Heart left ventricle (tissue), 16 donors: Measurements from ENCODE around the gene PKN3. TPM values are rescaled to one million over a fixed set of nuclear protein-coding genes. Genes with fewer than 3 reads are reported as not detected.

Experiments used
- ATAC-seq, 4 donors: fragments of 200-7000 bp; cut with Tn5 transposase; one replicate each; pipeline ENCODE4 v1.9.1; 2020 to 2022; ENCODE audit warnings: moderate library complexity in 4 of 4, mild to moderate bottlenecking in 3 of 4, moderate number of reproducible peaks in 1 of 4
- DNase-seq, 5 donors: peaks; one replicate each; pipeline ENCODE4 v3.0.0-alpha.2; 2020
- H3K27ac ChIP-seq, 12 donors: fragments of 200-600 bp; sonication (generic) in 4 of 12; one replicate each; pipeline versions ENCODE4 v1.5.0 to v1.8.0; 2016 to 2022; ENCODE audit warnings: mild to moderate bottlenecking in 2 of 12
- H3K27me3 ChIP-seq, 9 donors: fragments of 200-600 bp; sonication (generic) in 2 of 9; one replicate each; pipeline versions ENCODE4 v1.5.1 to v1.8.0; 2016 to 2022; ENCODE audit warnings: mild to moderate bottlenecking in 3 of 9
- H3K36me3 ChIP-seq, 9 donors: fragments of 200-600 bp; sonication (generic) in 2 of 9; one replicate each; pipeline versions ENCODE4 v1.5.0 to v1.8.0; 2018 to 2022; ENCODE audit warnings: mild to moderate bottlenecking in 2 of 9
- H3K4me1 ChIP-seq, 12 donors: fragments of 200-600 bp; sonication (generic) in 4 of 12; one replicate each; pipeline versions ENCODE4 v1.5.0 to v1.8.0; 2016 to 2022; ENCODE audit warnings: mild to moderate bottlenecking in 3 of 12
- H3K4me3 ChIP-seq, 12 donors: fragments of 200-600 bp; sonication (generic) in 4 of 12; one replicate each; pipeline versions ENCODE4 v1.5.0 to v1.8.0; 2017 to 2022; ENCODE audit warnings: mild to moderate bottlenecking in 9 of 12, moderate library complexity in 4 of 12
- H3K9me3 ChIP-seq, 12 donors: fragments of 200-600 bp; sonication (generic) in 4 of 12; one replicate each; pipeline versions ENCODE4 v1.5.0 to v1.8.0; 2016 to 2022; ENCODE audit warnings: mild to moderate bottlenecking in 1 of 12
- POLR2A ChIP-seq, 2 donors: fragments of 450-650 bp; IDR thresholded peaks; one replicate each; pipeline ENCODE4 v1.6.1; 2017; ENCODE audit warnings: antibody characterized with exemption in 2 of 2, mild to moderate bottlenecking in 2 of 2, moderate library complexity in 2 of 2
- WGBS, 4 donors: extraction: QIAGEN DNeasy Blood & Tissue Kit in 2 of 4; methylation state at CpG; one replicate each; pipeline versions ENCODE4 v1.1.5 to v1.1.7; 2013 to 2018; 5-methylcytosine and 5-hydroxymethylcytosine counted together
- intact Hi-C, 10 donors: fragments of 100-400 bp; cut with DNase I; formaldehyde crosslinking; loops; one replicate each; pipeline versions ENCODE4 v1.11.1 to v1.14.2; 2022
- long read RNA-seq, 3 donors: library from polyadenylated mRNA; unstranded; transcript quantifications; one replicate each; pipeline ENCODE4 v2.0.0, GENCODE V29; 2020 to 2021
- polyA plus RNA-seq, 2 donors: library from polyadenylated mRNA; stranded (reverse); fragments of 200-250 nt; gene quantifications; one replicate each; pipeline ENCODE4 v1.2.3, GENCODE V29; 2013
- total RNA-seq, 9 donors: library from RNA; depleted of rRNA in 2 of 9; stranded (reverse); fragments of >200 nt in 2 of 9; fragmentation: NEBNext Ultra II Directional in 3 of 9; extraction: Animal tissue kit (Norgen Biotek cat#: 25700) in 3 of 9; gene quantifications; one replicate each; pipeline versions ENCODE4 v1.1.0 to v1.2.4, GENCODE V29; 2016 to 2023
- TF ChIP-seq, protein P1 (sequence below), 12 donors: fragments of 200-600 bp; sonication (generic) in 4 of 12; IDR thresholded peaks; one replicate each; pipeline versions ENCODE4 v1.5.0 to v1.8.0; 2018 to 2022; ENCODE audit warnings: antibody characterized with exemption in 12 of 12, mild to moderate bottlenecking in 5 of 12
- donor health status: ischemic (EF 13 %, LVEDD 7.1; RV severe dilation, severe dysfunction).
- donor health status: healthy with polysubstance abuse.
- donor health status: DM: no; HTN: yes; CAD: no.
- donor health status: DM: no; HTN: no; CAD: no.
- donor health status: ischemic (EF 25% LVEDD 6.9; RV normal size, moderate dysfunction).
- donor health status: ischemic (EF 25% LVEDD 5.7; RV mildly dilated, moderate dysfunction).
- donor health status: healthy.
- donor health status: DM: yes; HTN: yes; CAD: no.
- donor health status: ischemic (EF 35%, LVEDD 5.7; RV mildly dilated, moderate dysfunction).
- donor health status: nonischemic (EF 11% LVEDD 7.7; RV severe dilation, severe dysfunction).
- donor health status: DM: yes; HTN: yes; CAD: no.
- donor health status: PGD.
- donor health status: ischemic (EF 29% LVEDD 5.4; RV normal size, mild dysfunction).
- donor health status: nonischemic (EF 23%, LVEDD 6.1; RV moderate dilation, normal function).

The PKN3 gene
- total RNA-seq: 10 to 100 TPM in 1 of 9 donors, 1 to 10 TPM in 8; 3.7 to 16.1 (median 5.9) TPM
- polyA plus RNA-seq: 10 to 100 TPM in 1 of 2 donors, 1 to 10 TPM in 1; 7.3 to 10.5 TPM
- long read RNA-seq, donor 1, partial matches to known transcripts: 1 of 13 reads
- long read RNA-seq, donor 1, other reads (novel, unspliced or antisense): 8 of 13 reads
- long read RNA-seq, donor 2, partial matches to known transcripts: 5 of 17 reads
- long read RNA-seq, donor 2, other reads (novel, unspliced or antisense): 8 of 17 reads
- long read RNA-seq, donor 3, partial matches to known transcripts: 1 of 11 reads
- long read RNA-seq, donor 3, other reads (novel, unspliced or antisense): 7 of 11 reads

DNA sequence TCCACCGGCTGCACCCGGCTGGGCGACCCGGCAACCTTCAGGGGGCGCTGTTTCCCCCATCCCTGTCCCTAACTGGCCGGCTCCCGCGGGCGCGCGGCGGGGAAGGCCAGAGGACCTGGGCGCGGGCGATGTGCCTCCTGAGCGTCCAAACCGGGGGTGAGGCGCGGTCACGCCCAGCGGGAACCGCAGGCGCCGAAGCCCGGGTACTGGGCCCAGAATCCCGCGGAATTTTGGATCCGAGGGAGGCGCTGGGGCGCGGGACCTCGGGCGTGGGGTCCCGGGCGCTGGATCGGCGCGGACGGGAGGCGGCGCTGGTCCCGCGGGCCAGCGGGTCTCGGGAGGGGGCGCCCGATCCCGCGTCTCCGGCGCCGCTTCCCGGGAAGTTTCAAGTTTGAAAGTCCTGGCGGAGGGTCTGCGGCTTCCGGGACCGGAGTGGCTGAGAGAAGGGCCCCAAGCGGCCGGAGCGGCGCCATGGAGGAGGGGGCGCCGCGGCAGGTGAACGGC, at the start of gene PKN3:
TSS of gene PKN3 (plus strand) at position 59 of the 504 bp plus-strand sequence. CDS start at position 472, 413 bp downstream.
- intact Hi-C loops: loop anchor here in 2 of 10 donors (1.0 to 5.0 kb wide), 3 partner anchors 70 to 85 kb away; partner anchors contain the start of genes TBC1D13 (in 2 of the 2) and ZER1 (in 1 of the 2)
- peak within 1 kb of the TSS; percentile 80 to 96 (median 91) for H3K27ac ChIP-seq
- 0 to 1% (median 0%) methylated on average over 21 to 65 of the region's 65 CpGs for WGBS, 4 donors
- peaks cover 0 to 28% (median 6%) of the 10 kb centered on the region in 12 donors for H3K4me1 ChIP-seq
- ATAC-seq: peak; percentile 43 to 85 (median 74)
- TF ChIP-seq, protein P1, sequence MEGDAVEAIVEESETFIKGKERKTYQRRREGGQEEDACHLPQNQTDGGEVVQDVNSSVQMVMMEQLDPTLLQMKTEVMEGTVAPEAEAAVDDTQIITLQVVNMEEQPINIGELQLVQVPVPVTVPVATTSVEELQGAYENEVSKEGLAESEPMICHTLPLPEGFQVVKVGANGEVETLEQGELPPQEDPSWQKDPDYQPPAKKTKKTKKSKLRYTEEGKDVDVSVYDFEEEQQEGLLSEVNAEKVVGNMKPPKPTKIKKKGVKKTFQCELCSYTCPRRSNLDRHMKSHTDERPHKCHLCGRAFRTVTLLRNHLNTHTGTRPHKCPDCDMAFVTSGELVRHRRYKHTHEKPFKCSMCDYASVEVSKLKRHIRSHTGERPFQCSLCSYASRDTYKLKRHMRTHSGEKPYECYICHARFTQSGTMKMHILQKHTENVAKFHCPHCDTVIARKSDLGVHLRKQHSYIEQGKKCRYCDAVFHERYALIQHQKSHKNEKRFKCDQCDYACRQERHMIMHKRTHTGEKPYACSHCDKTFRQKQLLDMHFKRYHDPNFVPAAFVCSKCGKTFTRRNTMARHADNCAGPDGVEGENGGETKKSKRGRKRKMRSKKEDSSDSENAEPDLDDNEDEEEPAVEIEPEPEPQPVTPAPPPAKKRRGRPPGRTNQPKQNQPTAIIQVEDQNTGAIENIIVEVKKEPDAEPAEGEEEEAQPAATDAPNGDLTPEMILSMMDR (IDR thresholded peaks at IDR 0.05): peak; percentile 82 to 96 (median 90)
- TF ChIP-seq POLR2A (IDR thresholded peaks at IDR 0.05): peak in 1 of 2 donors; percentile 52
- peak within 1 kb of the TSS; percentile 61 to 97 (median 78) for H3K4me3 ChIP-seq
- no peaks in the 10 kb centered on the region for H3K27me3 ChIP-seq
- H3K36me3 ChIP-seq: peaks cover 0 to 5% (median 0%) of the 10 kb centered on the region in 9 donors
- peak; percentile 87 to 94 (median 90) for DNase-seq
- H3K9me3 ChIP-seq: no peaks in the 10 kb centered on the region

DNA sequence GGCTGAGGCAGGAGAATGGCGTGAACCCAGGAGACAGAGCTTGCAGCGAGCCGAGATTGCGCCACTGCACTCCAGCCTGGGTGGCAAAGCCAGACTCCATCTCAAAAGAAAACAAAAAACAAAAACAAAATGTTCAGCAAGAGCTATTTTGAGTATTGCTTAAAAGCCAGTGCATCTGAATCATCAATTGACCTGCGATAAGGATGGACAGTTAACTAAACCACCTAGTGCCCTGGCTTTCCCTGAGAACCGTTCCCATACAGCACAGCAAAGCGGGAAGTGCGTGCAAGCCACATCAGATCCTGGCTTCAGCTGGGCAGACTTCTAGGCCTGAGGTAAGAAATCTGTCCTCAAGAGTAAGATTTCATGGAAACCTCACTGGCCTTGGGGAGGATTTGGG, 48.4 kb upstream of the PKN3 start:
- TF ChIP-seq, protein P1 (IDR thresholded peaks at IDR 0.05): no peak
- TF ChIP-seq POLR2A (IDR thresholded peaks at IDR 0.05): no peak
- 94 to 97% (median 95%) methylated on average over 8 of the region's 8 CpGs for WGBS, 4 donors
- Histone ChIP-seq H3K4me3 (no peak overlapping the region), H3K27ac (no peak overlapping the region), H3K9me3 (no peaks in the 10 kb centered on the region), H3K36me3 (no peaks in the 10 kb centered on the region), H3K27me3 (no peaks in the 10 kb centered on the region), H3K4me1 (peaks cover 0 to 11% (median 6%) of the 10 kb centered on the region in 12 donors)
- no peak for DNase-seq
- intact Hi-C loops: no loop called here
- no peak for ATAC-seq

DNA sequence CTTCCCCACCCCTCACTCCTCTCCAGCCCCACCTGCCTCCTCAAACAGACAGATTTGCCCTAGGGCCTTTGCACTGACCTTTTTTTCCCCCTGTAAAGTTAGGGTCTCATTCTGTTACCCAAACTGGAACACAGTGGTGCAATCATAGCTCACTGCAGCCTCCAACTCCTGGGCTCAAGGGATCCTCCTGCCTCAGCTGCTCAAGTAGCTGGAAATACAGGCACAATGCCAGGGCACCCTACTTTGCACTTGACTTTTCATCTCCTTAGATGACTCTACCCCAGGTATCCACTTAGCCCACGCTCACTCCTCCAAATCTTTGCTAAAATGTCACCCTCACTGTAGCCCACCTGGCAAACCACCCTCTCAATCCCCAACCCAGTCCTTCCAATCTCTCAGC, 47.8 kb upstream of the PKN3 start:
- Histone ChIP-seq H3K4me1 (peaks cover 0 to 11% (median 6%) of the 10 kb centered on the region in 12 donors), H3K27me3 (no peaks in the 10 kb centered on the region), H3K36me3 (no peaks in the 10 kb centered on the region), H3K4me3 (no peak overlapping the region), H3K27ac (no peak overlapping the region), H3K9me3 (no peaks in the 10 kb centered on the region)
- DNase-seq (no peak), ATAC-seq (no peak)
- intact Hi-C loops: no loop called here
- TF ChIP-seq POLR2A (IDR thresholded peaks at IDR 0.05): no peak
- TF ChIP-seq, protein P1 (IDR thresholded peaks at IDR 0.05): no peak
- 96 to 100% (median 98%) methylated on average over 1 of the region's 1 CpG for WGBS, 4 donors
